HepG2 (cell line): ENCODE measurements around the gene COPZ1. TPM values are rescaled to one million over a fixed set of nuclear protein-coding genes. Genes with fewer than 3 reads are reported as not detected.

Experiments
- ATF4 ChIP-seq, 2 experiments: fragments of 450-650 bp in 1 of 2; sonication (generic) in 1 of 2; formaldehyde crosslinking; IDR thresholded peaks; 2 replicates each; pipeline versions ENCODE4 v1.5.0 to v1.8.0; 2020 to 2022; ENCODE audit warnings: mild to moderate bottlenecking in 1 of 2, missing genetic modification reagents in 1 of 2
- ELF3 ChIP-seq: IDR thresholded peaks from 2 replicates; pipeline ENCODE4 v1.6.1; 2016; ENCODE audit warnings: missing genetic modification reagents, missing compliant biosample characterization
- EP300 ChIP-seq, 3 experiments: sonication (generic) in 1 of 3; formaldehyde crosslinking in 1 of 3; IDR thresholded peaks; 2 replicates each; pipeline versions ENCODE4 v1.5.1 to v1.6.1; 2011 to 2020; ENCODE audit warnings: low read depth in 2 of 3, low read length in 2 of 3, borderline replicate concordance in 1 of 3, improper control_type of control experiment in 1 of 3, mild to moderate bottlenecking in 1 of 3, missing genetic modification reagents in 1 of 3, moderate library complexity in 1 of 3
- FOXK1 ChIP-seq: sonication (generic); formaldehyde crosslinking; IDR thresholded peaks from 2 replicates; pipeline ENCODE4 v1.4.0; 2020; ENCODE audit warnings: low read depth, missing genetic modification reagents, borderline replicate concordance
- HNF1B ChIP-seq: sonication (generic); formaldehyde crosslinking; IDR thresholded peaks from 2 replicates; pipeline ENCODE4 v1.5.1; 2020; ENCODE audit warnings: mild to moderate bottlenecking, moderate library complexity, missing genetic modification reagents
- MYC ChIP-seq: sonication (generic); formaldehyde crosslinking; IDR thresholded peaks from 2 replicates; pipeline ENCODE4 v1.9.0; 2021; ENCODE audit warnings: missing genetic modification reagents, borderline replicate concordance
- NR2C2 ChIP-seq: sonication (generic); formaldehyde crosslinking; IDR thresholded peaks from 2 replicates; pipeline ENCODE4 v1.4.0; 2020; ENCODE audit warnings: missing genetic modification reagents, mild to moderate bottlenecking, moderate library complexity, borderline replicate concordance
- POGK ChIP-seq: sonication (generic); formaldehyde crosslinking; conservative IDR thresholded peaks from 2 replicates; pipeline ENCODE4 v1.8.0; 2022; ENCODE audit warnings: mild to moderate bottlenecking, moderate library complexity, missing genetic modification reagents
- RARA ChIP-seq: IDR thresholded peaks from 2 replicates; pipeline ENCODE4 v1.6.1; 2016; ENCODE audit warnings: missing genetic modification reagents, missing compliant biosample characterization
- SMAD3 ChIP-seq: sonication (generic); formaldehyde crosslinking; IDR thresholded peaks from 2 replicates; pipeline ENCODE4 v1.4.0; 2020; ENCODE audit warnings: missing genetic modification reagents
- SP1 ChIP-seq, 2 experiments: fragments of 450-650 bp in 1 of 2; sonication (generic) in 1 of 2; formaldehyde crosslinking in 1 of 2; IDR thresholded peaks; 2 replicates each; pipeline versions ENCODE4 v1.4.0 to v1.6.1; 2016 to 2020; ENCODE audit warnings: missing genetic modification reagents in 1 of 2
- SP4 ChIP-seq: sonication (generic); formaldehyde crosslinking; IDR thresholded peaks from 2 replicates; pipeline ENCODE4 v1.8.1; 2023; ENCODE audit warnings: mild to moderate bottlenecking, missing genetic modification reagents
- TARDBP ChIP-seq: sonication (generic); formaldehyde crosslinking; IDR thresholded peaks from 2 replicates; pipeline ENCODE4 v1.8.0; 2022; ENCODE audit warnings: mild to moderate bottlenecking, missing genetic modification reagents
- TEAD2 ChIP-seq: sonication (generic); formaldehyde crosslinking; IDR thresholded peaks from 2 replicates; pipeline ENCODE4 v1.9.0; 2021; ENCODE audit warnings: missing genetic modification reagents
- TFDP1 ChIP-seq: IDR thresholded peaks from 2 replicates; pipeline ENCODE4 v1.6.1; 2016; ENCODE audit warnings: missing compliant biosample characterization, missing genetic modification reagents, borderline replicate concordance
- ZNF234 ChIP-seq: sonication (generic); formaldehyde crosslinking; conservative IDR thresholded peaks from 2 replicates; pipeline ENCODE4 v1.5.1; 2020; ENCODE audit warnings: mild to moderate bottlenecking, missing genetic modification reagents
- ZNF281 ChIP-seq: sonication (generic); formaldehyde crosslinking; IDR thresholded peaks from 2 replicates; pipeline ENCODE4 v1.4.0; 2020; ENCODE audit warnings: missing genetic modification reagents, borderline replicate concordance
- ZNF552 ChIP-seq: sonication (generic); formaldehyde crosslinking; IDR thresholded peaks from 2 replicates; pipeline ENCODE4 v1.9.0; 2022; ENCODE audit warnings: missing genetic modification reagents, mild to moderate bottlenecking, borderline replicate concordance
- ZNF670 ChIP-seq: sonication (generic); formaldehyde crosslinking; IDR thresholded peaks from 2 replicates; pipeline ENCODE4 v1.8.0; 2022; ENCODE audit warnings: mild to moderate bottlenecking, missing genetic modification reagents, borderline replicate concordance
- polyA plus RNA-seq, 8 experiments: library from polyadenylated mRNA; depleted of rRNA in 3 of 8; stranded (reverse) in 7 of 8; unstranded in 1 of 8; fragments of >200 nt; fragmentation: Illumina TruSeq in 4 of 8; extraction: Trizol in 4 of 8; gene quantifications; 2 replicates each; pipeline versions ENCODE4 v1.2.1 to v1.2.3, GENCODE V29; 2011 to 2016; ENCODE audit warnings: low read depth in 4 of 8, missing spikeins in 1 of 8, mixed read lengths in 1 of 8; ENCODE audit not compliant: insufficient read depth in 1 of 8
- total RNA-seq, 5 experiments: library from RNA; depleted of rRNA; stranded (reverse); fragments of >200 nt; fragmentation: Illumina TruSeq; extraction: Trizol; gene quantifications; 2 replicates each; pipeline ENCODE4 v1.2.3, GENCODE V29; 2016; ENCODE audit warnings: low read depth in 1 of 5

The COPZ1 gene
- total and polyA plus RNA-seq, 2 of the 13 experiments (the other 11 are each of a cell fraction or from before 2014, with no cell fraction given) = 125 to 184 TPM

- TF ChIP-seq ZNF281 (CRISPR knock-in tag) (peak; percentile 91), ATF4 (CRISPR knock-in tag; IDR thresholded peaks at IDR 0.05) (peak in 1 of 2 experiments; percentile 68; a peak in 2 of 4 replicates), ZNF670 (CRISPR knock-in tag) (no peak), SMAD3 (CRISPR knock-in tag) (peak; percentile 72; the same call in 1 of the 2 replicates), FOXK1 (CRISPR knock-in tag) (peak; percentile 62; the same call in 1 of the 2 replicates), ZNF234 (no peak), RARA (CRISPR knock-in tag) (peak; percentile 85), POGK (peak; percentile 79), TARDBP (CRISPR knock-in tag) (peak; percentile 87), NR2C2 (CRISPR knock-in tag) (peak; percentile 55; the same call in 1 of the 2 replicates), ELF3 (CRISPR knock-in tag) (peak; percentile 56; the same call in 1 of the 2 replicates), TFDP1 (peak; percentile 37; the same call in 1 of the 2 replicates), ZNF552 (peak; percentile 42; the same call in 1 of the 2 replicates), EP300 (IDR thresholded peaks at IDR 0.05; ENCODE audit: low read depth in 2 of 2, low read length in 2 of 2) (peak; percentile 37 to 79; a peak in 3 of 4 replicates), EP300 (CRISPR knock-in tag; IDR thresholded peaks at IDR 0.05; ENCODE audit: borderline replicate concordance) (peak; percentile 21; the same call in 1 of the 2 replicates), SP4 (peak; percentile 28; the same call in 1 of the 2 replicates), HNF1B (CRISPR knock-in tag) (peak; percentile 62), TEAD2 (CRISPR knock-in tag) (no peak), SP1 (IDR thresholded peaks at IDR 0.05) (no peak), SP1 (CRISPR knock-in tag; IDR thresholded peaks at IDR 0.05) (peak; percentile 60), MYC (CRISPR knock-in tag) (peak; percentile 38; the same call in 1 of the 2 replicates)
Observed at GRCh38 chr12:54304187-54304810, 20.6 kb upstream of the COPZ1 start (continued).
